Keratinocyte (primary cell): ENCODE measurements around the gene SETD1B. TPM values are rescaled to one million over a fixed set of nuclear protein-coding genes. Genes with fewer than 3 reads are reported as not detected.

ENCODE experiments used
- DNase-seq: peaks from one replicate; pipeline ENCODE4 v3.0.0-alpha.2; 2011; ENCODE audit warnings: low read depth, missing footprints, low spot score
- FAIRE-seq: peaks from 2 replicates; lab custom pipeline; 2011; peaks lifted over from hg19 to GRCh38; lab: Jason Lieb, UNC
- H2AFZ ChIP-seq: 2 replicates; pipeline ENCODE4 v1.6.0; 2012; ENCODE audit warnings: low read length, control low read depth, inconsistent platforms; ENCODE audit not compliant: control insufficient read depth
- H3K27ac ChIP-seq: 2 replicates; pipeline ENCODE4 v1.5.1; 2011; ENCODE audit warnings: low read length; ENCODE audit not compliant: control insufficient read depth, insufficient read depth
- H3K27me3 ChIP-seq: 3 replicates; pipeline ENCODE4 v1.6.0; 2011; ENCODE audit warnings: low read length; ENCODE audit not compliant: control insufficient read depth, insufficient read depth; ENCODE audit errors: extremely low read depth
- H3K36me3 ChIP-seq, 2 experiments: 2 replicates in 1 of 2; 3 replicates in 1 of 2; pipeline ENCODE4 v1.5.1; 2011; ENCODE audit warnings: low read length in 2 of 2, mild to moderate bottlenecking in 1 of 2; ENCODE audit not compliant: control insufficient read depth in 2 of 2, insufficient read depth in 2 of 2; ENCODE audit errors: extremely low read depth in 1 of 2
- H3K4me1 ChIP-seq: 3 replicates; pipeline ENCODE4 v1.5.1; 2011; ENCODE audit warnings: low read length; ENCODE audit not compliant: control insufficient read depth, insufficient read depth; ENCODE audit errors: extremely low read depth
- H3K4me2 ChIP-seq: 3 replicates; pipeline ENCODE4 v1.6.0; 2011; ENCODE audit warnings: low read depth, low read length; ENCODE audit not compliant: control insufficient read depth, insufficient read depth; ENCODE audit errors: extremely low read depth
- H3K4me3 ChIP-seq, 3 experiments: fragments of 200-600 bp in 1 of 3; sonication (generic) in 1 of 3; 2 replicates in 2 of 3; 3 replicates in 1 of 3; pipeline ENCODE4 v1.5.1; 2011 to 2016; ENCODE audit warnings: low read length in 3 of 3, mild to moderate bottlenecking in 3 of 3, control low read depth in 2 of 3, inconsistent platforms in 1 of 3, low read depth in 1 of 3, mixed read lengths in 1 of 3, mixed run types in 1 of 3, moderate library complexity in 1 of 3; ENCODE audit not compliant: control insufficient read depth in 2 of 3, insufficient read depth in 2 of 3; ENCODE audit errors: extremely low read depth in 1 of 3
- H3K79me2 ChIP-seq: 2 replicates; pipeline ENCODE4 v1.6.0; 2012; ENCODE audit warnings: low read length; ENCODE audit not compliant: control insufficient read depth, insufficient read depth
- H3K9ac ChIP-seq: 3 replicates; pipeline ENCODE4 v1.6.0; 2011; ENCODE audit warnings: low read length; ENCODE audit not compliant: control insufficient read depth, insufficient read depth; ENCODE audit errors: extremely low read depth
- H3K9me1 ChIP-seq: 3 replicates; pipeline ENCODE4 v1.6.0; 2011; ENCODE audit warnings: low read length; ENCODE audit not compliant: control insufficient read depth, insufficient read depth; ENCODE audit errors: extremely low read depth
- H3K9me3 ChIP-seq: 2 replicates; pipeline ENCODE4 v1.5.1; 2012; ENCODE audit warnings: low read depth, low read length; ENCODE audit not compliant: control insufficient read depth
- H4K20me1 ChIP-seq: 3 replicates; pipeline ENCODE4 v1.6.0; 2011; ENCODE audit warnings: low read length; ENCODE audit not compliant: control insufficient read depth, insufficient read depth; ENCODE audit errors: extremely low read depth
- CTCF ChIP-seq, 3 experiments: IDR thresholded peaks in 1 of 3; conservative IDR thresholded peaks in 1 of 3; optimal IDR thresholded peaks in 1 of 3; 2 replicates in 2 of 3; 3 replicates in 1 of 3; pipeline versions ENCODE3 to v1.5.1; 2011; ENCODE audit warnings: low read length in 3 of 3, mild to moderate bottlenecking in 3 of 3, moderate library complexity in 2 of 3, control low read depth in 1 of 3, inconsistent platforms in 1 of 3; ENCODE audit not compliant: insufficient read depth in 2 of 3; ENCODE audit errors: extremely low read depth in 1 of 3
- EZH2 ChIP-seq: IDR thresholded peaks from one replicate; pipeline ENCODE4 v1.6.1; 2012; ENCODE audit warnings: inconsistent platforms, mild to moderate bottlenecking, low read length, moderate library complexity
- dilution Hi-C: fragments of 300-500 bp; cut with MboI; formaldehyde crosslinking; loops from one replicate; pipeline ENCODE4 v1.7.0; 2020; ENCODE audit warnings: low sequenced_read_pairs; ENCODE audit not compliant: extremely low pct_ligation_motif_present
- polyA plus RNA-seq, 5 experiments: library from polyadenylated mRNA; depleted of rRNA in 3 of 5; stranded (reverse) in 3 of 5; stranded (forward) in 1 of 5; unstranded in 1 of 5; fragments of >200 nt; gene quantifications; 1 replicate in 1 of 5; 2 replicates in 3 of 5; 3 replicates in 1 of 5; pipeline versions ENCODE4 v1.2.1 to v1.2.3, GENCODE V29; 2011 to 2012; ENCODE audit warnings: missing spikeins in 2 of 5, low read depth in 1 of 5, low replicate concordance in 1 of 5

Gene SETD1B
- polyA plus RNA-seq, 1 donor (not counting 4 experiments of a cell fraction or from before 2014, with no cell fraction given), result 0.72 TPM

DNA sequence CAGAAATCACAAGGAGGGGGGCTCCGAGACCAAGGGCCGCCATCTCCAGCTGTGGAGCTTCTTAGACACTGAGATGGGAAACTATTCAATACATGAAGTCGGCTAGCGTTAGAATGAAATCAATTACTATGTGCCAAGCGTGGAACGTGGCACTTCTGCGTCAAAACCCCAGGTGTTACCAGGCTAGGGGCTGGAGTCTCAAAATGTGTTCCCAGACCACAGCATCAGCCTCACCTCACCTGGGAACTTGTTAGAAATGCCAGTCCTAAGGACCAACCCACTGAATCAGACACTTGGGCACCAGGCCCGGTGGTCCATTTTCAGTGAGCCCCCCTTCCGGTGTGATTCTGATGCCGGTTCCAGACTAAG is 5.0 kb upstream of the SETD1B start:
- Histone ChIP-seq H3K9ac (peak overlapping the region; percentile 98), H2AFZ (no peak overlapping the region), H4K20me1 (no peaks in the 10 kb centered on the region), H3K27me3 (no peaks in the 10 kb centered on the region), H3K4me2 (peak overlapping the region; percentile 83), H3K36me3 (peaks cover 5 to 6% of the 10 kb centered on the region in 2 experiments), H3K27ac (peak overlapping the region; percentile 90), H3K9me3 (no peaks in the 10 kb centered on the region), H3K9me1 (no peaks in the 10 kb centered on the region), H3K79me2 (peaks cover 11% of the 10 kb centered on the region), H3K4me3 (peak overlapping the region; percentile 27 to 50 (median 31)), H3K4me1 (peaks cover 54% of the 10 kb centered on the region)
- TF ChIP-seq EZH2, result no peak
- DNase-seq, result no peak
- dilution Hi-C loops, result no loop called here
- FAIRE-seq, result no peak

GRCh38 chr12:121799156-121799841 is 4.5 kb upstream of the SETD1B start:
- H3K27me3 ChIP-seq, result no peaks in the 10 kb centered on the region
- no peaks in the 10 kb centered on the region for H3K9me1 ChIP-seq
- H3K9me3 ChIP-seq, result no peaks in the 10 kb centered on the region
- H3K4me1 ChIP-seq, result peaks cover 51% of the 10 kb centered on the region
- peak overlapping the region; percentile 37 for H2AFZ ChIP-seq
- H3K4me3 ChIP-seq, result peak overlapping the region; percentile 50 to 62 (median 58)
- peaks cover 11% of the 10 kb centered on the region for H3K79me2 ChIP-seq
- peak overlapping the region; percentile 98 for H3K9ac ChIP-seq
- no peaks in the 10 kb centered on the region for H4K20me1 ChIP-seq
- TF ChIP-seq EZH2, result no peak
- peak in 1 of 3 experiments; percentile 5 for TF ChIP-seq CTCF (optimal IDR thresholded peaks at IDR 0.05 in 1 of 3, IDR thresholded peaks at IDR 0.05 in 1 of 3, conservative IDR thresholded peaks at IDR 0.05 in 1 of 3; ENCODE audit: extremely low read depth in 1 of 3, insufficient read depth in 2 of 3, low read length in 3 of 3)
- peak overlapping the region; percentile 95 for H3K4me2 ChIP-seq
- H3K36me3 ChIP-seq, result peaks cover 5 to 6% of the 10 kb centered on the region in 2 experiments
- no peak for DNase-seq
- dilution Hi-C loops, result no loop called here
- FAIRE-seq, result no peak
- peak overlapping the region; percentile 90 for H3K27ac ChIP-seq
